ENCODE data around the gene CAPN7.

CAPN7 gene

GRCh38 chr3:15279671-15280402 is 73.8 kb downstream of the CAPN7 start:
- DNase-seq (ENCODE audit: low read depth in 1 of 2, low spot score in 1 of 2) = no peak
- no peak overlapping the region for H3K27ac ChIP-seq (replicated peaks)
- H3K4me3 ChIP-seq (replicated peaks; ENCODE audit: insufficient read depth, low read length) = no peak overlapping the region
- TF ChIP-seq, protein P1, sequence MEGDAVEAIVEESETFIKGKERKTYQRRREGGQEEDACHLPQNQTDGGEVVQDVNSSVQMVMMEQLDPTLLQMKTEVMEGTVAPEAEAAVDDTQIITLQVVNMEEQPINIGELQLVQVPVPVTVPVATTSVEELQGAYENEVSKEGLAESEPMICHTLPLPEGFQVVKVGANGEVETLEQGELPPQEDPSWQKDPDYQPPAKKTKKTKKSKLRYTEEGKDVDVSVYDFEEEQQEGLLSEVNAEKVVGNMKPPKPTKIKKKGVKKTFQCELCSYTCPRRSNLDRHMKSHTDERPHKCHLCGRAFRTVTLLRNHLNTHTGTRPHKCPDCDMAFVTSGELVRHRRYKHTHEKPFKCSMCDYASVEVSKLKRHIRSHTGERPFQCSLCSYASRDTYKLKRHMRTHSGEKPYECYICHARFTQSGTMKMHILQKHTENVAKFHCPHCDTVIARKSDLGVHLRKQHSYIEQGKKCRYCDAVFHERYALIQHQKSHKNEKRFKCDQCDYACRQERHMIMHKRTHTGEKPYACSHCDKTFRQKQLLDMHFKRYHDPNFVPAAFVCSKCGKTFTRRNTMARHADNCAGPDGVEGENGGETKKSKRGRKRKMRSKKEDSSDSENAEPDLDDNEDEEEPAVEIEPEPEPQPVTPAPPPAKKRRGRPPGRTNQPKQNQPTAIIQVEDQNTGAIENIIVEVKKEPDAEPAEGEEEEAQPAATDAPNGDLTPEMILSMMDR (IDR thresholded peaks at IDR 0.05; ENCODE audit: insufficient read depth, low read length) = no peak
- TF ChIP-seq REST (IDR thresholded peaks at IDR 0.05; ENCODE audit: insufficient replicate concordance, low read depth) (no peak), SPI1 (IDR thresholded peaks at IDR 0.05; ENCODE audit: borderline replicate concordance, low read depth) (no peak), POLR2AphosphoS5 (IDR thresholded peaks at IDR 0.05; ENCODE audit: low read depth) (no peak), GABPA (IDR thresholded peaks at IDR 0.05; ENCODE audit: low read depth) (no peak)
- no peaks in the 10 kb centered on the region for H3K27me3 ChIP-seq (ENCODE audit: insufficient read depth, poor library complexity, severe bottlenecking)

DNA sequence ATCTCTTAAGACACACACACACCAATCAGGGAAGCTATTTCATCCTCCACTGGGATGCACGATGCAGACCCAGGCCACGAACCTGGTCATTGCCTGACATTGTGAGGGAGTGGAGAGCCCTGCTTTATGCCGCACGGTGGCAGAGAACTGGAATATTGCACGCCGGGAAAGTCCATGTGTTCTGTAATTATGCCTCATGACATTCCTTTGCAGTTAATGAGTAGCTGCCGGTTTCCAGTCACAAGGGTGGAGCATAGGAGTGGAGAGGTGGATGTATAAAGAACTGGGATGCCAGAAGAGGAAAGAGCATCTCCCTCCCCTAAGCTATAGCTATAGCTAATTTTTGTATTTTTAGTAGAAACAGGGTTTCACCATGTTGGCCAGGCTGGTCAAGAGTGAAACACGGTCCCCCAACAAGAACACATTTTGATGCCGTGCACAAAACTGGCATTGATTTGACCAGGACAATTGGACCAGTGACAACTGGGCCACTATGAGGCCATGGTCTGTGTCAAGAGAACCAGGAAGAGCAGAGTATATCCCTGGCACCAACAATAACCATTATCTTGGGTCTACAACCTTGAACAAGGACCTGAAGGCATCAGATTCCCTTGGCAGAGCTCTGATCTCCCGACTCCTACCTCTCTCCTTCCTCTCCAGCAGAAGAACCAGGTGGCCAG is 74.9 kb downstream of the CAPN7 start:
- no peaks in the 10 kb centered on the region for H3K27me3 ChIP-seq (ENCODE audit: insufficient read depth, poor library complexity, severe bottlenecking)
- H3K4me3 ChIP-seq (replicated peaks; ENCODE audit: insufficient read depth, low read length) = no peak overlapping the region
- DNase-seq (ENCODE audit: low read depth in 1 of 2, low spot score in 1 of 2) = no peak
- TF ChIP-seq, protein P1 (IDR thresholded peaks at IDR 0.05; ENCODE audit: insufficient read depth, low read length) = no peak
- TF ChIP-seq REST (IDR thresholded peaks at IDR 0.05; ENCODE audit: insufficient replicate concordance, low read depth) = no peak
- TF ChIP-seq POLR2AphosphoS5 (IDR thresholded peaks at IDR 0.05; ENCODE audit: low read depth) = no peak
- TF ChIP-seq SPI1 (IDR thresholded peaks at IDR 0.05; ENCODE audit: borderline replicate concordance, low read depth) = no peak
- TF ChIP-seq GABPA (IDR thresholded peaks at IDR 0.05; ENCODE audit: low read depth) = no peak
- no peak overlapping the region for H3K27ac ChIP-seq (replicated peaks)

GRCh38 chr3:15281817-15282216 is 75.8 kb downstream of the CAPN7 start:
- no peak overlapping the region for H3K27ac ChIP-seq (replicated peaks)
- no peak overlapping the region for H3K4me3 ChIP-seq (replicated peaks; ENCODE audit: insufficient read depth, low read length)
- TF ChIP-seq POLR2AphosphoS5 (IDR thresholded peaks at IDR 0.05; ENCODE audit: low read depth) (no peak), SPI1 (IDR thresholded peaks at IDR 0.05; ENCODE audit: borderline replicate concordance, low read depth) (no peak), GABPA (IDR thresholded peaks at IDR 0.05; ENCODE audit: low read depth) (no peak), REST (IDR thresholded peaks at IDR 0.05; ENCODE audit: insufficient replicate concordance, low read depth) (no peak)
- TF ChIP-seq, protein P1 (IDR thresholded peaks at IDR 0.05; ENCODE audit: insufficient read depth, low read length) = no peak
- no peaks in the 10 kb centered on the region for H3K27me3 ChIP-seq (ENCODE audit: insufficient read depth, poor library complexity, severe bottlenecking)
- DNase-seq (ENCODE audit: low read depth in 1 of 2, low spot score in 1 of 2) = no peak
